GM18909 (cell line): ENCODE measurements around the gene PXDC1.
"Not testable (repeated sequence)": the region's sequence is repeated elsewhere in the genome, so short reads cannot be mapped to it uniquely, and the experiment has no call there.

Experiments used
- ATAC-seq: cut with Tn5 transposase; IDR thresholded peaks from one replicate; pipeline ENCODE4 v1.9.1; 2021; ENCODE audit warnings: mild to moderate bottlenecking; ENCODE audit not compliant: unreplicated experiment, poor library complexity

The PXDC1 gene

GRCh38 chr6:3687847-3688246 lies 63.7 kb downstream of the PXDC1 start:
- ATAC-seq = no peak

- no peak for ATAC-seq
These were observed 68.2 kb downstream of the PXDC1 start for GRCh38 chr6:3683331-3683730.

- ATAC-seq = no peak
These were observed 72.6 kb downstream of the PXDC1 start for GRCh38 chr6:3678946-3679345.

GRCh38 chr6:3677751-3678150 lies 73.8 kb downstream of the PXDC1 start:
- not testable (repeated sequence) for ATAC-seq

- not testable (repeated sequence) for ATAC-seq
These were observed 74.2 kb downstream of the PXDC1 start for GRCh38 chr6:3677351-3677750.
